ENCODE data around the gene SLC17A9.

The SLC17A9 gene

DNA sequence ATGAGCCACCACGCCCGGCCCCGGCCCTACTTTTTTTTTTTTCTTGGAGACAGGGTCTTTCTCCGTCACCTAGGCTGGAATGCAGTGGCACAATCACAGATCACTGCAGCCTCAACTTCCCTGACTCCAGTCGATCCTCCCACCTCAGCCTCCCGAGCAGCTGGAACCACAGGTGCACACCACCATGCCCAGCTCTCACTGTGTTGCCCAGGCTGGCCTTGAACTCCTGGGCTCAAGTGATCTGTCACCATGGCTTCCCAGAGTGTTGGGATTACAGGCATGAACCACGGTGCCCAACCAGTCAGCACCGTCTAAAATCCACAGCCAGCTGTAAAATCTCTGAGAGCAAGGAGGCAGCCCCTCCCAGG, 17.4 kb downstream of the SLC17A9 start:
- DNase-seq, result no peak

DNA sequence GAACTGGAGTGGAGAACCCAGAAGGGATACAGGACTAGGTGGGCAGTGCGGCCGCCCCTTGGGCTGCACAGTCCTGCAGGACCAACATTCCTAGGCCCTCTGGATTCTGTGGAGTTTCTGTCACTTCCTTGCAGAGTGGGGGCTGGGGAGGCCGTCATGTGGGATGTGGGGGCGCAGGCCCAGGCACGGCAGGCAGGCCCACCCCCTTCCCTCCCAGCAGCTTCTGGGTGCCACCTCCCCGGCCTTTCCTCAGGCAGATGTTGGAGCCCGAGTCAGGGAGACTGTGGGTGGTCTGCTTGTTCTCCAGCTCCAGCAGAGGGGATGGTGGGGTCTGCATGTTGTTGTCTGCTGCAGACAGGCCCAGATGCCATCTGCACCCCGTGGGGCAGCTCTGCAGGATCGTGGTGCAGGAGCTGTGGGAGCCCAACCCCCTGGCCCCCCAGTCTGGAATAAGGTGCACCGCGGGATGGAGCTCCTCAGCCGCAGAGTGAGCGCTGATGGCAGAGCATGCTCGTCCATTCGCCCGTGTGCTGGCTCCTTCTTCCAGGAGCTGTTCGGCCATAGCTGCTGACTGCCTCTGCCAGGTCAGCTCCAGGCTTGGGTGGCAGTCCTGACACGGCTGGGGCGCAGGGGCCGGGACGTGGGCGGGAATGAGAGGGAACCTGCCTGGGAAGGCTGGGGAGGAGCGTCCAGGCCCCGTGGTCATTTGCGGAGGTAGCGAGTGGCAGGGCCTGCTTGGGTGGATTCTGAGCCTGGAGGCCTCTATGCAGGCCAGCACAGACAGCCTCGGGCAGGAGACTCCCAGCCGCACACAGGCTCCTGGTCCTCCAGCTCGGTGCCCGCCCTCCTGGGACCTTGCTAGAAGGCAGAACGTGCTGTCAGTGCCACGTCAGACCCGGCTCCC, 18.1 kb downstream of the SLC17A9 start:
- DNase-seq, result no peak

DNA sequence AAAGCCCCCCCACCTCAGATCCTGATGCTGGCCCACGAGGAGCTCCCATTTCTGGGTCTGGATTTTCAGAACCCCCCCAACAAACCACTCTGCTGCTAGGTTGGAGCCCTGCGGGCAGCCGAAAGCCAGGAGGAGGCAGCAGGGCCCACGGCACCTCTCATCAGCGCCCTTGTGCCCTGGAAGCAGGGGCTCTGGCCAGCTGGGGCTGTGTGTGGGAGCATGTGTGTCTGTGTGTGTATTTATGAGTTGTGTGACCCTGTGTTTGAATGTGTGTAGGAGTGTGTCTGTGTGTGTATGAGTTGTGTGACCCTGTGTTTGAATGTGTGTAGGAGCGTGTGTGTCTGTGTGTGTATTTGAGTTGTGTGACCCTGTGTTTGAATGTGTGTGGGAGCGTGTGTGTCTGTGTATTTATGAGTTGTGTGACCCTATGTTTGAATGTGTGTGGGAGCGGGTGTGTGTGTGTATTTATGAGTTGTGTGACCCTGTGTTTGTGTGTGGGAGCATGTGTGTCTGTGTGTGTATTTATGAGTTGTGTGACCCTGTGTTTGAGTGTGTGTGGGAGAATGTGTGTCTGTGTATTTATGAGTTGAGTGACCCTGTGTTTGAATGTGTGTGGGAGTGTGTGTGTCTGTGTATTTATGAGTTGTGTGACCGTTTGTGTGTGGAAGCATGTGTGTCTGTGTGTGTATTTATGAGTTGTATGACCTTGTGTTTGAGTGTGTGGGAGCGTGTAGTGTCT, 18.9 kb downstream of the SLC17A9 start:
- DNase-seq, result no peak

DNA sequence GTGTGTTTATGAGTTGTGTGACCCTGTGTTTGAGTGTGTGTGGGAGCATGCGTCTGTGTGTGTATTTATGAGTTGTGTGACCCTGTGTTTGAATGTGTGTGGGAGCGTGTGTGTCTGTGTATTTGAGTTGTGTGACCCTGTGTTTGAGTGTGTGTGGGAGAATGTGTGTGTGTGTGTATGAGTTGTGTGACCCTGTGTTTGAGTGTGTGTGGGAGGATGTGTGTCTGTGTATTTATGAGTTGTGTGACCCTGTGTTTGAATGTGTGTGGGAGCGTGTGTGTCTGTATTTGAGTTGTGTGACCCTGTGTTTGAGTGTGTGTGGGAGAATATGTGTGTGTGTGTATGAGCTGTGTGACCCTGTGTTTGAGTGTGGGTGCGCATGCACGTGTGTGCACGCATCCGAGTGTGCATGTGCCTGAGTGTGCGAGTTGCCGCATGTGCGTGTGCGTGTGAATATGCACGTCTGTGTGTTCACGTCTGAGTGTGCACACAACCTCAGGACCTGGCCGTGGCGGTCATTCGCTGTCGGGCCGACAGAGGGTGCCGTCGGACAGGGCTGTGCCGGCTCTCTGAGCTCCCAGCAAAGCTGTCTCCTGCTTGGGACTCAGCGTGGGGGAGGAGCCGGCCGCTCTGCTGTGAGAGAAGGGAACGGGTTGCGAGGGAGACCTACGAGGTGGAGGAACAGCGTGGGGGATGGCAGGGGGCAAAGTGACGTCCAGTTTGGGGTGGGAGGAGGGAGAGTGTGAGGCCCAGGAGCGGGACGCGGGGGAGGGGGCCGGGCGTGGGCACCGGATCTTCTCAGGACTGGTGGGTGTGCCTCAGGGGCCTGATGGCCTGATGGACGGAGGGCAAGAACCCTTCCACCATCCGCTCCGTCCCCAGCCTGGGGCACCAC, 19.7 kb downstream of the SLC17A9 start:
- DNase-seq, result peak; percentile 92 to 94

DNA sequence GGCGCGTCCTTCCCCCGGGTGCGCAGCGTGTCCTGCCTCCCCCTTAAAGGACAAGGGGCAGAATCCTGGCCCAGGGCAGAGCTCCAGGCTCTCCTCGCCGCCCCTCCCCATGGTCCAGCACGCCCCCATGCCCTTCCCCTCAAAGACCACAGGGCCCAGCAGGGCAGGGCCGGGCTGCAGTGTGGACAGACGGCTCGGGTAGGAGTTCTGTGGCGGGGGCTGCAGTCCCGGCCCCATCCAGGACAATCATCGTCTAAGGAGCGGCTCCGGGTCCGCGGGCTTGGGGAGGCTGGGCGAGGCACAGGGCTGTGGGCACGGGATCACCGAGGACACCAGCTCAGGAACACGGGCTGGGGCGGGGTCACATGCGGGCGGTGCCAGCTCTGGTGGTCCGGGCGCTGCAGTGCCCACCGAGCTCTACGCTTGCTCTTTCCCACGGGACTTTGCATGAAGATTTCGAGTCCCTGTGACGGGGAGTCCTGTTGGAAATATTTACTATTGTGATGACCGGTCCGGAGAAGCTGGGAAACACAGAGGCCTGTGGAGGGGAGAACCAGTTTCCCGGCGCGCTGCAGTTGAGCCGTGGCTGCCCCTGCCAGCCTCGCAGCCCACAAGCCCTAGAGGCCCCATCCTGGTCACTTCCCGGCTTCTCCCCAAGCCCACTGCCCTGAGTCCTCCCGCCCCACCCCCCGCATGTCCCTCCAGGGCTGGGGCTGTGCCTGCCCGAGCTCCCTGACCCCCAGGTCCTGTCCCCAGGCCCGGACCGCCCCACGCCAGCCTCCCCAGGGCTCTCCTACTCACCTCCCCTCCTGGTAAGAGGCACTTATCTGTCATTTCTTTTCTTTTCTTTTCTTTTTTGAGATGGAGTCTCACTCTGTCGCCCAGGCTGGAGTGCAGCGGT, 20.6 kb downstream of the SLC17A9 start:
- no peak for DNase-seq

DNA sequence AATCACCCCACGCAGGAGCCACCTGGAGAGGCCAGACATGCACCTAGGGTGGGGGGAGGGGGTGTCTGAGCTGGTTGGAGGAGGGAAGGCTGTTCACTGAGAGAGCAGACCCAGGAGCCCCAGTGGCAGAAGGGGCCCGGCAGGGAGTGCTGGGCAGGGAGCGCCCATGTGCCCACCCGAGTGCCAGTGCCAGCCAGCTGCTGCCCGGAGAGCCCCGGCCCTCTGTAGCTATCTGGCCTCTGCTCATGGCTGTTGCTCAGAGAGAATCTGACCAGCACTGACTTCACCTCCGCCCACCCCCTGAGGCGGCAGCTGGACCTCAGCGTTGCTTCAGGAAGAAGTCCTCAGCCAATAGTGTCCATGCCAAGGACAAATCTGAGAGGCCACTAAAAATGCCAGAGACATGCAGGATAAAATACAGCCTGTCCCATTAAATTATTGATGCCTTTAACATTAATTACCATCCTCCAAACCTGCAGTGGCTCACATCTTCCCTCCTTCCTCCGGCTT, 22.8 kb downstream of the SLC17A9 start:
- no peak for DNase-seq

DNA sequence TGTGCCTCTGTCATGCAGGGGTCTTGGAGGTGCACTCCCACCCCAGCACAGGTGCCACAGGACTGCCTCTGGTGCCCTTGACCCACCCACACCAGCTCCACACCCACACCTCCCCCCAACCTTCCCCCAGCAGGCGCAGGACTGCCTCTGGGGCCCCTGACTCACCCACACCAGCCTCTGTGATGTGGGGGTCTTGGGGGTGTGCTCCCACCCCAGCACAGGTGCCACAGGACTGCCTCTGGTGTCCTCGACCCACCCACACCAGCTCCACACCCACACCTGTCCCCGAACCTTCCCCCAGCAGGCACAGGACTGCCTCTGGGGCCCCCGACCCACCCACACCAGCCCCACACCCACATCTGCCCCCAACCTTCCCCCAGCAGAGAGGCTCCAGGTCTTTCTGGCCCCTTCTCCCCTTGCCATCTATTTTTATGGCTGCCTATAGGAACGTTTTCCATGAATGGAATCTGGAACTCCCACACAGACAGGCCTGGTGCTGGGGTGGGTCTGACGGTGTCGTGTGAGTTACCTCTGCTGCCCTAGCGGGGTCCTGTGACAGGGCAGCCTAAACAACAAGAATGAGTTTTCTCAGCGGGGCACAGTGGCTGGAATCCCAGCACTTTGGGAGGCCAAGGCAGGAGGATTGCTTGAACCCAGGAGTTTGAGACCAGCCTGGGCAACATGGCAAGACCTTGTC, 23.5 kb downstream of the SLC17A9 start:
- DNase-seq, result no peak

DNA sequence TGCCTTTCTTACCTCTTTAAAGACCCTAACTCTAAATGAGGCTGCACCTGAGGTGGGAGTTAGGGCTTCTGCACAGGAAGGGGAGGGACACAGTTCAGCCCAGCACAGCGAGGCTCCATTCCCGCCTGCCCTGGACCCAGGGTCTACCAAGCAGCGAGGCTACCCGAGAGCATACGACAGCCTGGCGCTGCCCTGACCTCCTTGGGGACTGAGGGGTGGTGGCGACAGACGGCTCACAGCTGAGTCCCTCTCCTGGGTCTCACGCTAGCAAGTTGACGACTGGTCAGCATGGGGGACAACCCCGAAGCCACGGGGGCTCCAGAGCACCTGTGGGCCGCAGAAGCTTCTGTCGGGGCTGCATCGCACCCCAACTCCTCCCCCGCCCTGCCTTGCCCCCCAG, 24.4 kb downstream of the SLC17A9 start:
- no peak for DNase-seq

DNA sequence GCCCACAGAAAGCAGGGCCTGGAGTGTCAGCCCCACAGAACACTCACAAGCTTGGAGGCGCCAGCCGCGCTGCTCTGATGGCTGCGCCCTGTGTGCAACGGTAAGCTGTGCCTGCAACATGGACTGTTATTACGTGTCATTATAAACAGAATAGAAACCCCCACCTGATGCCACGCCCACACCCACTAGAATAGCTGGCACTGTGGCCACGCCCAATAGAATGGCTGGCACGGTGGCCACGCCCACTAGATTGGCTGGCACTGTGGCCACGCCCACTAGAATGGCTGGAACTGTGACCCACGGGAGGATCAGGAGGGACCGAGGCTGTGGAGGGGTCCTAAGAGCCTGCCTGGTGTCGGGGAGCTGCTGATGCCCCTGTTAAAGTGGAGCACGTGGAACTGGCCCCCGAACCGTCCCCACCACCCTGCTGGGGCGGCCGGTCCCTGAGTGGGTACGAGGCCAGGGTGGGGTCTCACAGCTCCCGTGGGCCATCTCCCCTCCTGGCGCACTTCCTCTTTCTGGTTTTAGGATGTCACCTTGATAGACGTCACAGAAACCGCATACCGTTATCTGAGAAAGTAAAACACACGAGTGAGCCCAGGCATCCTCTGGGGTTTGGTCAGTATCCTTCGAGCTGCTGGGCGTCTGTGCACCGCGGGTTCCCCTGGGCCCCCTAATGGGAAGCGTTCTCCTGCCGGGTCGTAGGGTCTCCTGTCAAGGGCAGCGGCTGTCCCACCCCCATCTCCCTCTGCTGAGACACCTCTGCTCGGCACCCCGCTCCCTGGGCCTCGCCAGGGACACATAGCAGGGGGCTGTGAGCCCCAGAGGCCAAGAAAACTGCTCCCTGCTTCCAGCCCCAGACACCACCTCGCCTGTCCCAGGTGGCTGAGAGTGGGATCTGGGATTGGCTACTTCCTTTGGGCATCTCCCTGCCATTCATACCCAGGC, 25.4 kb downstream of the SLC17A9 start:
- peak; percentile 81 to 82 for DNase-seq

DNA sequence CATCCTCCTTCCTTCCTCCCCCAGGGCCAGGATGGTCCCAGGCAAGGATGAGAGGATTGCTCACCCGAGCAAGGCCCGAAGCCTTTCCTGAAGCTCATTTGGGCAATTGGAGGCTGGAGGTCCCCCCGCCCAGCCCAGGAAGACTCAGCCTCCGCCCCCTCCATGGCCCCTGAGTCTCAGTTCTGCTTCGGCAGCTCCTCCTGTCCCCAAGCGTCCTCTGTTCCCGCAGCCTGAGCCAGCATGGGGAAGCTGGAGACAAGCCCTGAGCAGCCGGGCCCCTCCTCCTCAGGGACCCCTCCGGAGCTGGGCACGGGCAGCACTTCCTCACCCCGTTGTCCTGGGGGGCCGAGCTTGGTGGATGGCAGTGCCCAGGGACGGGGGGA, 26.0 kb downstream of the SLC17A9 start:
- no peak for DNase-seq

DNA sequence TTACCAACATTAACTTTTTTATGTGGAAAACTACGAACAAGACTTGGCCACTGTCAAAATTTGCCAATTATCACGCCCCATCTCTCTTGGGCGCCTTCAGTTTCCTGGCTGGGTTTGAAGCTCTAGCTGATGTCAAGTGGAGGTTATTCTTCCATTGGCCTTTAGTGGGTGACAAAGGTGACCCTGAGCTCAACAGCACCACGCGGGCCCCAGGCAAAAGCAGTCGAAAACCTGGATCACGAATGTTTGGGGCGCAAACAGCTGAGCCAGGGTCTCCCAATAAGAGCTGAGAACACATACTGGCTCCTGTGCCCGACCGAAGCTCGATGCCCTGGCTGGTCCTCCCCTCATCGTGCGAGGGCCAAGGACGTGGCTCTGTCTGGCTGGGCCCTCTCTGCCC, 26.8 kb downstream of the SLC17A9 start:
- DNase-seq, result no peak

DNA sequence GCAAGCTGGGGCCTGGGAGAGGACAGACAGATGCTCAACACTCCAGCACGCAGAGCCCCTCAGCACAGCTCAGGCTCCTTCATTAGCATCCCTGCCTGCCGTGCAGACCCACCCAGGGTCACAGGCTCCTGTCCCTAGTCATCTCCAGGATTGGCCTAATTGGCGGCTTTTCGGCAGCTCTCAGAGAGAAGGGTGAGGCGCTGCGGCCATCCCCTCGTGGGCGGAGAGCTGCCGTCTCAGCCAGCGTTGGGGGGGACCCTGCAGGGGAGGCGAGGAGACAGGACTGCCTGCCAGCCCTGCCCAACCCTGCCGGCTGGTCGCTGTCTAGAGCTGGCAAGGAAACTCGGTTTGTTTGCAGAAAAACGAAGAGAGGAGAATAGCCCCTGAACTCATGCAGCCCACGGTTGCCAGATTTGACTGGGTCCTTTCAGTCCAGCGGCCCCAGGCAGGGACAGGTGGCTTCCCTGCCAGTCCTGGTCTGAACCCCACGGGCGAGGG, 27.4 kb downstream of the SLC17A9 start:
- no peak for DNase-seq

DNA sequence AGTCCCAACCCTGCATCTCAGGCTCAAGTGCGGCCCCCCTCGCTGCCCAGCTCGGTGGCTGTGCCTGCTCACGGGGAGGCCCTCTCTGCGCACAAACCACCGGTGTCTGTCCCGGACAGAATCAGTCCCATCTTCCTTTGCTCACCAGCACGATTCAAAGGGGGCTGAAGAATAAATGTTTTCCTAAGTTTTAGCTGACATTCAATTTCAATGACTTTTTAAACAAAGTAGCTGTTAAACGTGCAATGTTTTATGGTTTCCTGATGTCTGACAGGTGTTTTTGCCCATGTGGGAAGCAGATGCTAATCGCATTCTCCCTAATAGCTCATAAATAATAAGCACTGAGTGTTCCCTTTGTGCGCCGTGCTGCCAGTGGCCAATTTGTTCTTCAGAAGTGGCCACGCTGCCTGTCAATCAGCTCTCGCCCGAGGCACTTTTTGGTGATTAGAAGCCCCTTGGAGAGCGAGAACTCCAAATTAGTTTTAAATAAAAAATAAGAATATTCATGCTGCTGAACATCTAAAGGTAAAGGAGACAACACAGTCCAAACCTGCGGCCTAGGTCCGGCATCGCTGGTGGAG, 28.0 kb downstream of the SLC17A9 start:
- DNase-seq, result no peak

DNA sequence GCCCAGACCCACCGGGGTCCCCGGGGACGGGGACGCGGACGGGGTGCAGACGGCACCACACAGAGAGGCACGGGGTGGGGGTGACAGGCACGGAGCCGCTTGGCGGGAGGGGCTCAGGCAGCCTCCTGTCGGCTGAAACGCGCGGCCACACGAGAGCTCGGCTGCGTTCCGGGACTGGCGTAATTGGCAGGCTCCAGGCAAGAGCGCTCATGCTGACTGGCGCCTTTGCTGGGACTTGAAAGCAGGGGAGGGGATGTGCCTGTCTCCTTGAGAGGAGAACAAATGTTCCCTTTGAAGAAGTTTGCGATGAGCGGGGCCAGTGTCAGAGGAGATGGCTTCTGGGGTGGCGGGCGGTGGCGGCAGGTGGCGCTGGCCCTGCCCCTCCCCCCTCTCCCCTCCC, 28.5 kb downstream of the SLC17A9 start:
- peak in 1 of 2 experiments; percentile 49 for DNase-seq

DNA sequence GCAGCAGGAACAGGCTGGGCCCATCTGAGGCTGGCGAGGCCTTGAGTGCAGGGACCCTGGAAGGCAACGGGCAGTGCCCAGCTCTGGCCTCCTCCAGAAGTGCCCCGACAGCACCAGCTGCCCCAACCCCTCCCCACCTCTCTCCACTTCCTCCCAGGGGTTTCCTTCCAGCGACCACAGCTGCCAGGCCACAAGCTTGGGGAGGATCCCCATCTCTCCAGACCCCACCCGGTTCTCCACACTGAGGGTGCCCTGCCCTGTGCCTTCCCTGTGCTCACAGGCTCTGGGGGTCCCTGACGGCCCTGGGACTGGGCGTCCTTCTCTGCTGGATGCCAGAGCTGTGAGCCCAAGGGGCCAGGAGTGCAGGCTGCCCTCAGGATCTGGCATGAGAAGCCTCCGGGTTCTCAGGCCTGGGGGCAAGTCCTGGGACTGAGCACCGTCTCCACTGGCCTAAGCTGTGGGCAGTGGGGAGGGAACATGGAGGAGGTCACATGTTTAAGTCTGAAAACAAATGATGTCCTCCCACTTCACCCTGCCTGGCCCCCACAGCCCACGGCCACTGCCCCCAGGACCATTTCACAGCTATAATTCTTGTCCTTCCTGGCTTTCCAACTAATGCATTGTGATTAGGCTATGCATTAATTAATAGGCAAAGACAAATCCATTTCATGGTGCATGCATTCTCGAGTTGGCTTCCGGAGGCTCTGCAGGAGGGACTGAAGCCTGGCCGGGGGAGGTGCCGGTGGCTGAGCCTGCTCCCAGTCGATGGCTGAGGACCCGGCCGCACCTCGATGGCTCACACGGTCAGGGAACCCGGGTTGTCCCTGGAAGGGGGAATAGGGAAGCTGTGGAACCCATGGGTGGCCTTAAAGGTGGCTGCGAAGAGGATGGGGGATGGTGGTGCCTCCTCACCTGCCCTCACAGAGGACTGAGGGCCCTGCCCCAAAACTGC, 29.9 kb downstream of the SLC17A9 start:
- no peak for DNase-seq

DNA sequence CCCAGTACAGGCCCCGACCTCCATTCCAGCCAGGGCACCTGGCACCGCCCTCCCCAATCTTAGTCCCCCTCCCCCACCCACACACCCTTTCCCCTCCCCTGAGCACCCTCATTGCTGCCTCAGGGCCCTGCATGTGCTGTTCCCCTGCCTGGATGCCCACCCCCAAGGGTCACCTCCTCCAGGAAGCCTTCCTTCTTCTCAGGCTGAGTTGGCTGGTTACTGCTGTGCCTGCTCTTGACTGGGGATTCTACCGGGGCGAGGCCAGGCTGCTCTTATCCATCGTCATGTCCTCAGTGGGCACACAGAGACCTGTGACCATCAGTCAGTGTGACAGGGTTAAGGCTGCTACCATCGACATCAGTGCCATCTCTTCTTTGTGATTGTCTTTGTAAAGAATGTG, 30.7 kb downstream of the SLC17A9 start:
- no peak for DNase-seq

DNA sequence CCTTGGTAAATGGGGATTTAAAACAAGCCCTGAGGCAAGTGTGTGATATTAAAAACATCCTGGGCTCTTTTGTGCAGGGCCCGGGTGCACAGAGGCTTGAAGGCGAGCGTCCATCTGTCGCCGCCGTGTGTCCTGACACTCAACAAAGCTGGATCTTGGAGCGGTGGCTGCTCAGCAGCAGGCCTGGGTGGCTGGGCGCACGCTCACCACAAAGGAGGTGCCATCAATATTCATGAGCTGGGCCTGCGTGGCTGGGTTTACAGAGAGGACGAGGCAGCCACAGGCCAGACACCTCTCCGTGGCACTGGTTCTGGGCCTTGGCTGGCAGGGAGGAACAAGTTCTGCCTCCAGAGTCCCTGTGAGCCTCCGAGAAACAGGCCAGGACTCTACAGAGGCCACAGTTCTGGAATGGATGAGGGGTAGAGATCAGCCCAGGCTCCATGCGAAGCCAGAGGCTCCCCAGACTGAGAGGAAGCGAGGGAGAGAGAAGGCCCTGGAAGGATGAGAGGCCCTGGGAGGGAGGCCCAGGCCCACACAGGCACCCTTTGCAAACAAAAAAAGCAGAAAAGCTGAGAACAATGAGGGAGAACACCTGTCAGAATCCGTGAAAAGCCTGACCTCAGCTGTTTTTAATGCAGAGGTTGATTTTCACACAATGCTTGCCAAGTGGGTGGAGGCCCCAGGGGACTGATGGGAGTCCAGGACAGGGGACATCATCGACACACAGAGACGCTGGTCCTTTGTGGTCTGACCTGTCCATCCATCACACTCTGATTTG, 32.3 kb downstream of the SLC17A9 start:
- no peak for DNase-seq

DNA sequence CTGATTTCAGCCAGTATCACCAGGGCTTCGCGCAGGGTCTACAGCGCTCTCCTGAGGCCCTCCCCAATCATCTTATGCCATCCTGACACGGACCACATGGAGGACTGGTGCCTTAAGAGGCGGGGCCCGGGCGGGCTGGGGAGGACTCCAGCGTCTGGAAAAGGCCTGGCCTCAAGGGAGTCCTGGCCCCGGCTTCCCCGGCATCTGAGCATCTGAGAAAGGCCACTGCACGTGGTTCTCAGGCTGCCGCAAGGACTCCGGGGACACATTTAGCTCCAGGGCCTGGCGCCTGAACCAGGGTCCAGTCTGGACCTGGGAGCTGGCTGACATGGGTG, 32.9 kb downstream of the SLC17A9 start:
- DNase-seq, result no peak
